ENCODE results near the gene MCRS1.
"Not testable (repeated sequence)": the region's sequence is repeated elsewhere in the genome, so short reads cannot be mapped to it uniquely, and the experiment has no call there.

MCRS1 gene

DNA sequence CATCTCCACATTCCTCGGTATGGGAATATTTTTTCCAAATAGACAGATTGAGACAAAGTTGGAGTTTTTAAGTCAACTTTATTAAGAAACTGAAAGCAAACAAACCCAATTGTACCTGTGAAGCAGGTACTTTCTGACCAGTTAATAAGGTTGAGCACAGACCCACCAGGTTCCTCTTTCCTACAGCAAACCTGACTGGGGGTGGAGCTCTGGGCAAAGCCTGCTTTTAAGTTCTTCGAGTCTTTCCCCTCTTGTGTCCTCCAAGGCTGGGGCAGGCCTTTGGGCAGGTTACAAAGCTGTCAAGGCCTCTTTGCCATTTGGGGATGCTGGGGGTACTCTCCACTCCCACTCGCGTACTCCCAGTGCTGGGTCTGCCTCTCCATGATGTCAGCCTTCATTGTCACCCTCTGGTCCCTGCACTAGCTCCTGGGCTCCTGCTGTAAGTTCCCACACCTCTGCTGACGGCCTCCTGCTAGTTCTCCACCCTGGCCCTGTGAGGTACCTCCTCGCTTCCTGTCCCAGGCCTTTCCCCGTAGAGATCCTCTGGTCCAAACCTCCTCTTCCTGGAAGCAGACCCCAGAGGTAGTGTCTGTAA, 25.9 kb downstream of the MCRS1 start:
- in situ Hi-C loops (cut with MboI; ENCODE audit: low sequenced_read_pairs) = no loop called here

DNA sequence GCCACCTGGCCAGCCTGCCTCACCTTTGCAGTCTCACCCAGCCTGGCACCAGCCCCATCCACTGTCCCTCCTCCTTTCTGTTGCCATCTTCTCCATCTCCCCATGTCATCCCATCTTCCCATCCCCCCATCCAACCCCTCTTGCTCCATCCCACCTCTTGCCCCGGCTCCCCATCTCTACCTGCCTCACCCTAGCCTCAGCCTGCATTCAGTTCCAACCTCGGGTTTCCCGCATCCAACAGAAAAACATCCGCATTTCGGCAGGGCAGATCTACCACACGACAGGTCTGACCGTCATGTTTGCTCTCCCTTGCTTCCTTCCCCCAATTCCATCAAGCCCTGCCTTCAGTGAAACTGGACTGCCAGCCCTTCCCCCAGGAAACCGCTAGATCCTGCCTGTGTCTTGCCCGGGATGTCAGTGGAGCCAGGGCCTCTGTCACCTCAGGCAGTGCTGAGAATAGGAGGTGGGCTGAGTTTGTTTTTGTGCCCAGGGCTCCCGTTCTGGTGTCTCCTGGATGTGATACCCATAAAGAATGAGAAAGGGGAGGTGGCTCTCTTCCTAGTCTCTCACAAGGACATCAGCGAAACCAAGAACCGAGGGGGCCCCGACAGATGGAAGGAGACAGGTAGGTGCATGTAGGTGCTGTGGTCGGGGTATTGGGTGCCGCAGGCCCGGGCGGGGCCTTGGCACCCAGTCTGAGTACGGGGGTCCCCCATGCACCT, 26.6 kb downstream of the MCRS1 start:
- in situ Hi-C loops (cut with MboI; ENCODE audit: low sequenced_read_pairs) = no loop called here

GRCh38 chr12:49540229-49541139, 27.5 kb downstream of the MCRS1 start:
- in situ Hi-C loops (cut with MboI; ENCODE audit: low sequenced_read_pairs) = no loop called here

GRCh38 chr12:49539406-49540228, 28.3 kb downstream of the MCRS1 start:
- in situ Hi-C loops (cut with MboI; ENCODE audit: low sequenced_read_pairs) = no loop called here

DNA sequence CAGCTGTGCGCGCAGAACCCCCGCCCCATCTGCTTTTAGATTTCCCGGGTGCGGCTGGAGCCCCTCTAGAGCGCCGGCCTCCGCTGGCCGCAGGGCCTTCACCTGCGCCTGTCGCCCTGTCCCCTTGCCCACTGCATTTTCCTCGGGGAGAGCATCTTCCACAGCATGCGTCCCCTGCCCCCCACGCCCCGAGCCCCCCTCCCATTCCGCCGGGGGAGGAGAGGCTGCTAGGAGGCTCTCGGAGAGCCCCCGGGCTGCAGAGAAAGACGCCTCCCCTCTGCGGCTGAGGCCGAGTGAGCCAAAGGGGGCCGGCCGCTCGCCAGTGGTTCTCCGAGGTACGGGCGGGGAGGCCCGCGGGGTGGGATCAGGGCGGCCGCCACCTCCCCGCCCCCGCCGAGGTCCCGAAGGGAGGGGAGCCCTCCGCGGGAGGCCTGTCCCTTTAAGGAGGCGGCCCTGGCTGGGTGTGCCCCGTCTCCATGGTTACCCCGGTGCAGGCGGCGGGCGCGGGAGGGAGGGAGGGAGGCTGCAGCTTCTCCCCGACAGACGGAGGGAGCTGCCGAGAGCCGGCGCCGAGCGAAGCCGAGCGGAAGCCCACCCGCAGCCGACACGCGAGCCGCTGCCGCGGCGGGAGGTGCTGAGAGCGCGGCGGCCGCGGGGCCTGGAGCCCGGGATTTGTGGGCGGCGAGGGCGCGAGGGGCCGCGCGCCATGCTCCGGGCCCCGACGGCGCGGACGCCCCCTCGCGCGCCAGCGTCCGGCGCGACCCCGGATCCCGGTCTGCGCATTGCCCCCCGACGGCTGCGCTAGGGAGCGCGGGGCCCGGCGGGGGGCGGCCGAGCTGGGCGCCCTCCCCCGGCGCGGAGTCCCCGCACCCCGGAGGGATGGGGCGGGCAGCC, 29.2 kb downstream of the MCRS1 start, which contains the start of gene KCNH3:
Gene KCNH3 (plus strand): TSS at position 521 of the 894 bp plus-strand sequence. CDS start 387 bp downstream, outside the sequence.
- in situ Hi-C loops (cut with MboI; ENCODE audit: low sequenced_read_pairs) = no loop called here

- in situ Hi-C loops (cut with MboI; ENCODE audit: low sequenced_read_pairs) = no loop called here
Observed at GRCh38 chr12:49537752-49538509, 30.0 kb downstream of the MCRS1 start.

- in situ Hi-C loops (cut with MboI; ENCODE audit: low sequenced_read_pairs) = no loop called here
Observed at GRCh38 chr12:49537231-49537751, 30.7 kb downstream of the MCRS1 start.

GRCh38 chr12:49536526-49537071, 31.3 kb downstream of the MCRS1 start:
- in situ Hi-C loops (cut with MboI; ENCODE audit: low sequenced_read_pairs) = no loop called here

- in situ Hi-C loops (cut with MboI; ENCODE audit: low sequenced_read_pairs) = no loop called here
Observed at GRCh38 chr12:49535921-49536525, 31.9 kb downstream of the MCRS1 start.

DNA sequence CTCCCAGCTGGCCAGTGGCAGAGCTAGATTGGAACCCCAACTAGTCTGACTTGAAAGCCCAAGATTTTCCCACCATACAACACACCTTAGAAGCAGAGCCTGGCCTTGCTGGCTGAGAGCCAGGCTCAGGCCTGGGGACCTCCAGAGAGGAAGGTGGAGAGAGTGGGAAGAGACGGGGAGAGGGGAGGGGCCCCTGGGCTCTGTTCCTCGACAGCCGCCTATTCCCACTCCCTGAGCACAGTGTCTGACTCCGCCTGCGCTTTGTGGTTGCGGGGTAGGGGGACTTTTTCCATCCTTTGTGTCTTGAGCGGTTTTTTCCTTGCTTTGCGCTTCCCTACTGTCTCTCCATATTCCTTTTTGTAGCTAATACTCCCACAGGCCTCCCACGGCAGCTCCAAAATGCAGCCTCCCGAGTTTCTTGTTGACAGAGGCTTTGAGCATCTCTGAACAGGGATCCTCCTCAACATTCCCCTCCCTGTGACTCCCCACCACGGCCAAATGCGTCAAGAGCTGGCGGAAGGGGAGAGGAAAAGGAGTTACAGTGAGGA, 33.1 kb downstream of the MCRS1 start:
- in situ Hi-C loops (cut with MboI; ENCODE audit: low sequenced_read_pairs) = no loop called here

- in situ Hi-C loops (cut with MboI; ENCODE audit: low sequenced_read_pairs) = not testable (repeated sequence)
Observed at GRCh38 chr12:49534122-49534521, 33.8 kb downstream of the MCRS1 start.

DNA sequence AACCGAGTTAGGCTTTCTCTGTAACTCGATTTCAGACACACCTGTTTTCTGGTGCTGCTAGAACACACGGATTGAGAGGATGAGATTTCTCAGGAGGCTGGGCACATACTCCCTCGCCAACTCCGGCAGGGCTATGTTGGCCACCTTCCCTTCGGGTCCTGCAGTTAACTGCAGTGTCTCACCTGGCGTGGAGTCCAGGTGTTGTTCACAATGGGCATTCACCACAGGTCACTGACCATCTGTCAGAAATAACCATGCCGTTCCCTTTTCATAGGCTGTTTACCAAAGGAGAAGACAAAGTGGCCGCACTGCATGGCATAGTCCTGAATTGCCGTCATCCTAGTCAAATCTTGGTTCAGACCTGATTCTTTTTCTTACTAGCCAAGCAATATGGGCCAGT, 34.6 kb downstream of the MCRS1 start:
- in situ Hi-C loops (cut with MboI; ENCODE audit: low sequenced_read_pairs) = no loop called here

- in situ Hi-C loops (cut with MboI; ENCODE audit: low sequenced_read_pairs) = no loop called here
Observed at GRCh38 chr12:49531745-49532144, 36.2 kb downstream of the MCRS1 start.

DNA sequence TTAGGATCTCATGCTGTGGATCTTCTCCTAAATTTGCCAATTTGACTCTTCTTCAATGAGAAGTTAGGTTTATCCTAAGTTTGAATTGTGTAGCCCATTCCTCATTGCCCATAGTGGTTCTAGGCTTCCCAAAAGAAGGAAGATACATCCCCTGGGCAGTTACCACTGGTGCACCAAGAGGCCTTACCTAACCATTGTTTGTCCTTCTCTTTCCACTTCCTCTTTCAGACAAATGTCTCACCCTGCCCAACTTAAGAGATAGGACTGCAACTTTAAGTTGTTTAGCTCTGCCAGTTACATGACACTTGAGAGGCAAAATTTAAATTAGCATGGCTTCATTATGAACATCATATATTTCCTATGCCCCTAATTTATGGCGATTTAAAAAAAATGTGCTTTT, 38.5 kb downstream of the MCRS1 start:
- in situ Hi-C loops (cut with MboI; ENCODE audit: low sequenced_read_pairs) = no loop called here

DNA sequence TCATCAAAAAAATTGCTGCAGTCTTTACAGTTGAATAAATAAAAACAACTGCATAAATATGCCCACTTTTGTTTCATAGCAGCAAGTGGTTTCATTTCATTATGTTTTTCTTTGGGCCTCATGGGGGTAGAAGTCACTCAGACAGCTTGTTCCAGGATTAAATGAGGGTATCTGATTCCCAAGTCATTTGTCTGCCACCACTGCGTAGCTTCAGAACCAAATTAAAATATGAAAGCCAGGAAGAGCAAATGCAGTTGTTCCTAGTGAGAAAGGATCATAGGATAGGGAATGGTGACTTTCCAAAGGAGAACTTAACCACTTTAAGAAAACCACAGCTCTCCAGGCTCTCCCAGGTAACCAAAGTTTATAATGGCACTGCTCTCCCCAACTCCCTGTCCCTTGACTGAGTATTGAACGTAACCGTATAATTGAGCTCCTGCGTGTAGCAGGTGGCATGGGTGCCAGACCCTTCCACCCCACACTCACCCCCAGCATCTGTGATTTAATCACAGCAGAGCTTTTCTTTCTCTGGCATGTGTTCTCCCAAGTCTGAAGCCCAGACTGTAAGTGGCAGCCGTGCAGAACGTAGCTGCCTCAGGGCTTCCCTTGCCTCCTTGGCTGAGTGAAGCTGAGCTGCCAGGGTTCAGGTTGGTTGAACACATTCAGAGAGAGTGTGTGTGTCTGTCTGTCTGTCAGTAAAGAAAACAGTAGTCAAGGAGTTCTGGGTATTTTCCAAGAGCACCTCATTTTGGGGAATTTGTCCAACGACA, 40.4 kb downstream of the MCRS1 start:
- in situ Hi-C loops (cut with MboI; ENCODE audit: low sequenced_read_pairs) = no loop called here

GRCh38 chr12:49525942-49526341, 42.0 kb downstream of the MCRS1 start:
- in situ Hi-C loops (cut with MboI; ENCODE audit: low sequenced_read_pairs) = no loop called here

Measured in HL-60/S4 treated with retinoic acid at 250 ng/mL for 4 days and 3 days (cell line).